Measurements from ENCODE around the gene KRT84.

KRT84 gene

DNA sequence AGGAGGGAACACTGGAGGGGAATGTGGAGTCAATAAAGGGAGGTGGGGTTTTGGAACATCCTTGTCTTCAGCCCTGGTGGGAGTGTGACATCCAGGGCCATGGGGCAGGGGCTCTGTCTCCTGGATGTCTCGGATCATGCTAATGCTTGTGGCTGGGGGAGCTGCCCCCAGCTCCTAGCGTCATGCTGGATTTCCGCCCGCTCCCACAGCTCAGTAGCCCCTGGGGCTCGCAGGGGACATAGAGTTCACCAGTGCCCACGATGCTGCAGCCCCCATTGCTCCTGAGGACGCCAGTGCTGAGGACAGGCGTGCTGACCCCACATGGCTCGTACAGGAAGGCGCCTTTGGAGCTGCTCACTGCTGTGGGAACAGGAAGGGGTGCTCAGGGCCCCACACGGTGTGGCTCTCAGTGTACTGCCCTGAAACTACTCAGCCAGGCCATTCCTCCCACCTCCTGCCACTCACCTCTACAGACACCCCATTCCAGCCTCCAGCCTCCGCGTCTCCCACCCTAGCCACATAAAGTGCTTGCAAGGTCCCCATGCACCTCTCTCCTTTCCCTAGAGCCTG is 9.5 kb upstream of the KRT84 start:
- TF ChIP-seq, protein P1, sequence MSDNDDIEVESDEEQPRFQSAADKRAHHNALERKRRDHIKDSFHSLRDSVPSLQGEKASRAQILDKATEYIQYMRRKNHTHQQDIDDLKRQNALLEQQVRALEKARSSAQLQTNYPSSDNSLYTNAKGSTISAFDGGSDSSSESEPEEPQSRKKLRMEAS (IDR thresholded peaks at IDR 0.05; ENCODE audit: low read depth, low read length) = no peak
- no peak for TF ChIP-seq POLR2A (IDR thresholded peaks at IDR 0.05; ENCODE audit: extremely low read depth, insufficient read length)
- no peak for TF ChIP-seq MYC (IDR thresholded peaks at IDR 0.05; ENCODE audit: low read depth, low read length)
- TF ChIP-seq, protein P2, sequence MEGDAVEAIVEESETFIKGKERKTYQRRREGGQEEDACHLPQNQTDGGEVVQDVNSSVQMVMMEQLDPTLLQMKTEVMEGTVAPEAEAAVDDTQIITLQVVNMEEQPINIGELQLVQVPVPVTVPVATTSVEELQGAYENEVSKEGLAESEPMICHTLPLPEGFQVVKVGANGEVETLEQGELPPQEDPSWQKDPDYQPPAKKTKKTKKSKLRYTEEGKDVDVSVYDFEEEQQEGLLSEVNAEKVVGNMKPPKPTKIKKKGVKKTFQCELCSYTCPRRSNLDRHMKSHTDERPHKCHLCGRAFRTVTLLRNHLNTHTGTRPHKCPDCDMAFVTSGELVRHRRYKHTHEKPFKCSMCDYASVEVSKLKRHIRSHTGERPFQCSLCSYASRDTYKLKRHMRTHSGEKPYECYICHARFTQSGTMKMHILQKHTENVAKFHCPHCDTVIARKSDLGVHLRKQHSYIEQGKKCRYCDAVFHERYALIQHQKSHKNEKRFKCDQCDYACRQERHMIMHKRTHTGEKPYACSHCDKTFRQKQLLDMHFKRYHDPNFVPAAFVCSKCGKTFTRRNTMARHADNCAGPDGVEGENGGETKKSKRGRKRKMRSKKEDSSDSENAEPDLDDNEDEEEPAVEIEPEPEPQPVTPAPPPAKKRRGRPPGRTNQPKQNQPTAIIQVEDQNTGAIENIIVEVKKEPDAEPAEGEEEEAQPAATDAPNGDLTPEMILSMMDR (IDR thresholded peaks at IDR 0.05; ENCODE audit: low read depth, low read length) = no peak
- H3K4me3 ChIP-seq (ENCODE audit: low read depth, low read length) = no peak overlapping the region
- no peak for DNase-seq (ENCODE audit: low read depth)

DNA sequence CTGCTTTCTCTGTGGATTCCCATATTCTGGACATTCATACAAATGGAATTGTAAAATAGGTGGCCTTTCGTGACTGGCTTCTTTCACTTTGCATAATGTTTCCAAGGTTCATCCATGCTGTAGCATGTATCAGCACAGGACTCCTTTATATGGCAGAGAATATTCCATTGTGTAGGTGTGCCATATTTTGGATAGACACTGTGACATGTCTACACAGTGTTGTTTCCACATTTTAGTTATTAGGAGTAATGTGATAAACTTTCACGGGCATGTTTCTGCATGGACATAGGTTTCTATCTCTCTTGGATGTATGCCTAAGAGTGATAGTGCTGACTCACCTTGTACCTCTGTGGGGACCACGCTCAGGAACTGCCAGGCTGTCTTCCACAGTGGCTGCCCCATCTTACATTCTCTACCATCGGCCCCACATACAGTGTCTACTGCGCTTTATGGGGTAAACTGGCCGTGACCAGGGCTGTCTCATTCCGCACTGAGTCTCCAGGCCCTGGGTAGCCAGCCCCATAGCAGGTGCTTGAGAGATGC is 7.1 kb upstream of the KRT84 start:
- H3K4me3 ChIP-seq (ENCODE audit: low read depth, low read length) = no peak overlapping the region
- no peak for DNase-seq (ENCODE audit: low read depth)
- TF ChIP-seq, protein P1 (IDR thresholded peaks at IDR 0.05; ENCODE audit: low read depth, low read length) = no peak
- TF ChIP-seq, protein P2 (IDR thresholded peaks at IDR 0.05; ENCODE audit: low read depth, low read length) = no peak
- TF ChIP-seq POLR2A (IDR thresholded peaks at IDR 0.05; ENCODE audit: extremely low read depth, insufficient read length) (no peak), MYC (IDR thresholded peaks at IDR 0.05; ENCODE audit: low read depth, low read length) (no peak)

DNA sequence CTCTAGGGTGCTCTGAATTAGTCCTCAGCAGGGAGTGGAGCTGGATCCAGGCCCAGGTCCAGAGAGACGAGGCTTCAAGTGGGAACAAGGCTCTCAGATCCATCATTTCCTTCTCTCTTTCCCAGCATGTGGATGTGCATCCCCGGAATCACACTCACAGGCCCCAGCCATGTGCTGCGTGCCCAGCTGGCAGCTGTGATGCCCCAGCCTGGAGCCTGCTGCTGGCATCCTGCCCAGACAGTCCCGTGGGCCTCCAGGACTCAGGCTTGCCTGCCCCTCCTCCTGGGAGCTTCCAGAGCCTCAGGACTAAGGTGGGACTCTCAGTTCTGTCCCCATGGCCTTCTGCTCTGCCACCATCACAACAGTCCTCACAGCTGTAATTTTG is 6.2 kb upstream of the KRT84 start:
- no peak overlapping the region for H3K4me3 ChIP-seq (ENCODE audit: low read depth, low read length)
- TF ChIP-seq POLR2A (IDR thresholded peaks at IDR 0.05; ENCODE audit: extremely low read depth, insufficient read length) = no peak
- TF ChIP-seq, protein P2 (IDR thresholded peaks at IDR 0.05; ENCODE audit: low read depth, low read length) = no peak
- TF ChIP-seq MYC (IDR thresholded peaks at IDR 0.05; ENCODE audit: low read depth, low read length) = no peak
- TF ChIP-seq, protein P1 (IDR thresholded peaks at IDR 0.05; ENCODE audit: low read depth, low read length) = no peak
- no peak for DNase-seq (ENCODE audit: low read depth)

DNA sequence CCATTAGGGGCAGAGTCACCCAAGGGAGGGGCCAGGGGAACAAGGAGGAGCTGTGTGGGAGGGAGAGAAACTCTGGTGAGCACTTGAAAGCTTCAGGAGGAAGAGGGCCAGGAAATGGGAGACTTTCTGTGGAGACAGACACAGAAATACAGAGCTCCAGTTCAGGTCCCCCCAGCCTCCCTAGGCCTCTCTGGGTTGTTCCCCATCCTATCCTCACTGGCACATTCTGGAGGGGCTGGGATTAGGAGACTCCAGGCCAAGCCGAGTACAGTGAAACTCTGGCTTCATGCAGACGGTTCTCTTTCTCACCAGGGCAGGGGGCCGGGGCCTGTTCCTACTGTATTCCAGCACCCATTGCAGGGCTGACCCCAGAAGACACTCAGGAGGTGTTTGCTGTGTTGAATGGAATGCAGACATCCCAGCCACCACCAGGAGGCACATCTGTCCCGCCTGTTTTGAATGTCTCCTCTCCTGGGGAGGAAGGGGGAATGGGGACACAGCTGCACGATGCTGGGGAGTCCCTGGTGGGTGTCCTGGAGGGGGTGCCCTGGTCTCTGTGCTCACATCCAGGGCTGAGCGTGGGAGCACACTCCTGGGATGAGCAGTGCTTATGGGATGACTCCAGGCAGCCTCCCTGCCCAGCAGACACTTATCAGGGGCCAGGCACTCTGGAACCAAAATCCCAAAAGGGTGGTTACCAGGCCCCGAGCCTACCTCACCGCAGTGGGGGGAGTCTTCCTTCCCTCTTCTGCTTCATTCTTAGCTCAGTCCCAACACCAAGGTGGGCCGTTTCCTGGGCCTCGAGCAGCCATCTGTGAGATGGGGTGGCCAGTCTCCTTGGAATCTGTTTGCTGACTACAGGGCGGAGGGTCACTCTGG is 5.5 kb upstream of the KRT84 start:
- TF ChIP-seq, protein P1 (IDR thresholded peaks at IDR 0.05; ENCODE audit: low read depth, low read length) = no peak
- TF ChIP-seq, protein P2 (IDR thresholded peaks at IDR 0.05; ENCODE audit: low read depth, low read length) = peak; percentile 73
- no peak for TF ChIP-seq POLR2A (IDR thresholded peaks at IDR 0.05; ENCODE audit: extremely low read depth, insufficient read length)
- no peak for TF ChIP-seq MYC (IDR thresholded peaks at IDR 0.05; ENCODE audit: low read depth, low read length)
- peak; percentile 28 for DNase-seq (ENCODE audit: low read depth)
- H3K4me3 ChIP-seq (ENCODE audit: low read depth, low read length) = no peak overlapping the region

DNA sequence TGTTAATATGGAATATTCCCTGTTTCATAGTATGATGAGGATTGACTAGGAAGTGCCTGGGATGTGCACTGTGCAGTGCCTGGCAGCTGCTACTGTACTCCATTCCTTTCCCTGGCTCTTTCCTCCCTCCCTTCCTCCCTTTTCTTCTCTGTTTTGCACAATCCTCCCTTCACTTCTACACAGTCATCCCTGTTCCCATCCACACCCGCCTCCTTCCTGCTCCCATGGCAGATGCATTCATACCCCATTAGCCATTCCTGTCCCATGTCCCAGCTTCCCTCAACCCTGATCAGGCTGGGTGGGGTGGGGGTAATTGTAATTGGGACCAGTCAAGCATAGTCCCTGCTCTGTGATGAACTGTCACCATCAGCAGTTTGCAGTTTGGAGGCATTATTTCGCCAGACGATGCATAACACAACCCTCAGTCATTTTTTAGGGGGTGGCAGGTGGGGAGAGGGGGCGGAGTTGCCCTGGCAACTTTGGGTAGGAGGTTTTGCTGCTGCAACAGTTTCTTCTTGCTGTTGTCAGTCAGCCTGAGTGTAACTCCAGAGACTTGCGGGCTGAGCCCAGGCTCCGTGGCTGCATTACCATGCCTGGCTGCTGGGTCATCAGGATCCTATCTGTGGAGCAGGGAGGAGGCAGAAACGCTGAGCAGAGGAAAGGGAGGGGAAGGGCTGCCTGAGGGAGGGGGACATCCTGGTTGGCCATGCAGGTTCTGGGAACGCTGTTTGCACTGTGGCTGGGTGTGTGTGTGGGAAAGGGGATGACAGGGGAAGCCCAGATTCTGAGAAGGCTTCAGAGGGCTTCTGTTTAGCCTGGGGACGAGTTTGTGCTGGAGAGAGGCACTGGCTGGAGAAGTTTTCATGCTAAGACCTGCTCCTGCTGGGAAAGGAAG is 4.1 kb upstream of the KRT84 start:
- H3K4me3 ChIP-seq (ENCODE audit: low read depth, low read length) = no peak overlapping the region
- DNase-seq (ENCODE audit: low read depth) = no peak
- no peak for TF ChIP-seq POLR2A (IDR thresholded peaks at IDR 0.05; ENCODE audit: extremely low read depth, insufficient read length)
- TF ChIP-seq MYC (IDR thresholded peaks at IDR 0.05; ENCODE audit: low read depth, low read length) = no peak
- TF ChIP-seq, protein P2 (IDR thresholded peaks at IDR 0.05; ENCODE audit: low read depth, low read length) = no peak
- TF ChIP-seq, protein P1 (IDR thresholded peaks at IDR 0.05; ENCODE audit: low read depth, low read length) = no peak

All from NB4 (cell line).